GM19395 (cell line): ENCODE measurements around the gene CHI3L1.

Experiments used
- ATAC-seq: cut with Tn5 transposase; IDR thresholded peaks from one replicate; pipeline ENCODE4 v1.9.1; 2021; ENCODE audit warnings: mild to moderate bottlenecking, moderate library complexity; ENCODE audit not compliant: unreplicated experiment

Gene CHI3L1

DNA sequence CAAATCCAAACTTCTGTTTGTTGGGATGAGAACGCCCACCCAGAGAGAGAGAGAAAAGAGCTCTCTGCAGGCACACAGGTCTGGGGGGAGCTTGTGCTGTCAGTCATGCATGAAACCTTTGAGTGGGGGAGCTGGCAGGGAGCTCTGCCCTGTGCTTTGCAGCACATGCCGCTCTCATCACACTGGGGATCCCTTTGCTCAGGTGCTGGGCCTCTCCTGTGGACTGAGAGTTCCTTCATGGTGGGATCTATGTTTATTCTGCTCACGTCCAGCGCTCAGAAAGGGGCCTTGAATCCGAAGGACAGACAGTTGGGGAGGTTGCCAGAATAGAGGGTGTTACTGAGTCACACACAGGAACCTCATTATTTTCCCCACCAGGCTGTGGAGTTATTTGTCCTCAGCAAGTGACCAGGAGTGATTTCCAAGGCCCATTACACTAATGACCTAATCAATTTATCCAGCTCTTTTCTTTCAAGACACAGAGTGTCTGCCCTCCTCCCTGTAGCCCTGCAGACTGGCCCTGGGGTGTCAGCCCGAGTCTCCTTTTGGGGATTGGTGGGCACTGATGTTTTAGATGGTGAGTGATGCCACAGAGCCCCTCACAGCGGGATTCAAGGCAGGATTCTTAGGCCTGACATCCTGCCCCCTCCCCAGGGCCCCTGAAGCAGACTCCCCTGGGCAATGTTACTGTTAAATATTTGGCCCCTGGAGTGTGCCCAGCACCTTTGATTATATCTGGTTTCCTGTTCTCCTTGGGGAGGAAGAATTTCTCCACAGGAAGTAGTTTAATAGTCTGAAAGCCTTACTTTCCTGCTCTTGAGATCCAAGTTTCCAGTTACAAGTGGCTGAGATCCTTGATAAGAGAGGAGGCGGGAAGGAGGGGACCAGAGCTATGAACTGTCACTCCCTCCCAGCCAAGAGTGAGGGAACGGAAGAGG, 33.2 kb downstream of the CHI3L1 start:
- ATAC-seq = no peak

DNA sequence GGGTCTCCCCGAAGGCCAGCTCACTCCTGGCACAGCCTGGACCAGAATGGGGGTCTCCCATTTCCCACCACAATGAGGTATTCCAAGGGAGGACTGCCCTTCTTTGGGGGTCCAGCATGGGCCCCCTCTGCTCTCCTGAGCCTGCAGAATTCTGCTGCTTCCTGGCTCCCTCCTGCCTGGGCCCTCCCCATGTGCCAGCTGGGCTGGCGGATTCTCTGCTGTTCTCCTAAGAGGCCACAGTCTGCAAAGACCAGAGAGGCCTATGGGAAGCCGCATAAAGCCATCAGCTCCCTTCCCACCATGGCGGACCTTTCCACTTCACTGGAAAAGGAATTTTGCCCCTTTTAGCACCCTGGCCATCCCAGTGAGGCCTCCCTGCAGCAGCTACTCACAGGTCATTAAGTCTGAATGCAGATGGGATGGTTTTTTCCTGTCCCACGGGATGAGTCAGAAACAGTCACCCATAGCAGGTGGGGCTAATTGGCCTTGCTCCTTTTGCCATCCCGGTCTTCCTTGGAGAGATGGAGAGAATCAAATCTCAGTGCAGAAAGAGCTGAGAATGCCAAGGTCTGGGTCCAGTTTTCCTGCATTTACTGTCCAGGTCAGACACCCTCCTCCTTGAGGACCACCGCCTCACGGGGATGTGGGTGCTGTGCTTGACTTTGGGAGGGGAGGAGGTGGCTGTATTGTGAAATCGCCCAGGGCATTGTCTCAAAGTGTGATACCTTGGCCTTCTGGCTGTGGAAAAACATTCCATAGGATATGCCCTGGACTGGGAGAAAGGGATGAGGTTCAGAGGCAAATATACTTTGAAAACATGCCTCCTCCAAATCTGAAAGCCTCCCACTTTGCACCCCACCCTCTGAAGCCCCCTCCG, 34.1 kb downstream of the CHI3L1 start:
- no peak for ATAC-seq

DNA sequence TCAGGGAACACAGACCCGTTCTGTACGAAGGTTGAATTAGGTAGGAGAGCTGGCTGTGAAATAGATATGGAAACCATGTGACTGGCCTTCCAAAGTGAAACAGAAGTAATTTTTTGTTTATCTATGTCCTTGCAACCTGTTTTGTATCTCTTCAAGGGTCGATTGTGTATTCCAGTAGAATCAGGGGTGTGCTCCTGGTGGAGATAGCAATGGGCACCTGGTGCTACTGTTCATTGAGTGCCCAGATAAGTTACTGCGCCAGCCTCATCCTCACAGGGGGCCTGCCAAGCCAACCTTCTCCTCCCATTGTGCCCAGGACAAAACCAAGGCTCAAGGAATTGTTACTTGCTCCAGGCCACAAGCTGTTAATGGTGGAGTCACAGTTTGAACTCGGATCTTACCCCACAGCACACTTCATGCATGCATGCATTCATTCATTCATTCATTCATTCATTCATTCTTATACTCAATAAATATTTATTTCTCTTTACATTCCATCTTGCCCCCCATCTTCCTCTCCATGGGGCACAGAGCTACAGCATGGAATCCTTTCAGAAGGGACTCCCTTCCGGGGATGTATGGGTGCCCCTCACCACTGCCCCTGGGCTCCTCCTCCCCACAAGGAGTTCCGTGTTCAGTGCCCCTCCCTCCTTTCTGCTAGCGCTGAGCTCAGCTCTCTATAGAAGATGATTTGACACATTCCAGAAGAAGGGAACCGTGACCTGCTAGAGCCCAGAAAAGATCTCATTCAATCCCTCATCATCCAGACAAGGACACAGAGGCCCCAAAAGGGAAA, 34.9 kb downstream of the CHI3L1 start:
- no peak for ATAC-seq

DNA sequence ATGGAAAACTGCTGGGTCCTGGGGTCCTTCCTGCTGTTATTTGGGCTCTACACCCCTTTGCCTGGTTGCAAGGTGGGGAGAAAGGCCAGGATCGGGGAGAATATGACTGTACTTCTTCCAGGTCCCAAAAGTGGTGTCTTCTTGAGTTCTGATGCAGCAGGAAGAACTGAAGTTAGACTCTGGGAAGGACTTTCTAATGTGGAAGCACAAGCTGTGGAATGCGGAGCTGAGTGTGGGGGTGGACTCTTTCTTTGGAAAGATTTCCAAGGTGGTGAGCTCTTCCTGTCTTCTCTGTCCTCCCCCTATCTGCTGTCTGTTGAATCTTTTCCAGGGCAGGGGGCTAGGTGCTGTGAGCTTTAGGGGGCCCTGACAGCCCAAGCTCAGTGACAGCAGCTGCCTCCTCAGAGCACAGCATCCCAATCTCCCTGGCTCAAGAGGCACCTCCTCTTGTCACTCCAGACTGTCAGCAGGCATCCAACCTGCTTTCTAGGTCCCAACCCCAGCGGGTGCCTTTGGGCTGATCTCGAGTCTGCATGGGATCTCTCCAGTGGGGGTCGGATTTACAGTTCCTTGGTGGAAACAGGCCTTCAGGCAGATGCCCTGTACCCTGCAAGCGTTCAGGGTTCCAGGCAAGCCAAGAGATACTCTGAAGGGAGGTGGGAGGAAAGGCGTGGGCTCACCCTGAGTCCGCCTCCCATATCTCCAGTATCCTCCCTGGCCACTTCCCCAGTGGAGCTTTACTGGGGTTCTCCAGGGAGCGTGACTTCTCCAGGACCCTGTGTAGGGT, 35.8 kb downstream of the CHI3L1 start:
- no peak for ATAC-seq

DNA sequence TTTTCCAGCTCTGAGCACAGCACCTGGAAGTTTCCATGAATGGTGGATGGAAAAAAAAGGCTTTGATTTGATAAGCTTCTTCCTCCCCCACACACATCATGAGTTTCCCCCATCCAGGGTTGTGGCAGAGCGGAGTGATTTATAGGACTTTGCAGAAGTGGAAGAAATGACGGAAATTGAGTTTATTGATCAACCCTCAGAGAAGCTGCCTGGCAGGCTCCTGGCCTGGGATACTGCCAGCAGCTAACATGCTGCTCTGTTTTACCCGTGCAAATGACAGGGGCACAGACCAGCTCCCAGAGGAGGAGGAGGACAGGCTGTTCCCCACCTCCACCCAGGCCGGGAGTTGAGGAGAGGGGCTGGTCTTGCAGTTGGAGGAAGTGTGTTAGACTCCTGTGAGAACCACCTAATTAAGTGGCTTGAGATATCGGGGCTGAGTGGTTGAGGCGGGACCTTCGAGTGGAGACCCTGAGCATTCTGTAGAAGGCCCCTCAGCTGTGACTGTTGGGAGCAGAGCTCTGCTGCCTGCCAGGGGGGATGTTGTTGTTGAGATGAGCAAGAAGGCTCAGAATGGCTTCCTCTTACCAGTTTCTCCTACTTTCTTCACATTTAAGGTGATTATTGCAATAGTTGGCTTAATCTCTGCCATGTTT, 37.2 kb downstream of the CHI3L1 start:
- ATAC-seq = no peak

DNA sequence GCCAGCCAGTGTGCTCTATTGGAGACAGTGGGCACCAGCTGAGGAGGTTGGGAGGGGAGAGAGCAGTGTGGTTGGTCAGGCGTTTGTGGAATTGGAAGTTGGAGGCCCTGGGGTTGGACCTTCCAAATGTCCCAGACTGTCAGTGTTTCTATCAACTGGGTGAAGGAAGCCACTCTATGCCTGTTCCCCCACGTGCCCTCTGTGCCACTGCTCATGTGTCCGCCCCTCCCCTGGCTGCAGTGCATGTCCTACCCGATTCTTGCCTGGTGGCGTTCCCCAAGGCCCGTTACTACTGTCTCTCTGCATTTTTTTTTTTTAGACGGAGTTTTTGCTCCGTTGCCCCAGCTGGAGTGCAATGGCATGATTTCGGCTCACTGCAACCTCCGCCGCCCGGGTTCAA, 37.9 kb downstream of the CHI3L1 start:
- no peak for ATAC-seq

DNA sequence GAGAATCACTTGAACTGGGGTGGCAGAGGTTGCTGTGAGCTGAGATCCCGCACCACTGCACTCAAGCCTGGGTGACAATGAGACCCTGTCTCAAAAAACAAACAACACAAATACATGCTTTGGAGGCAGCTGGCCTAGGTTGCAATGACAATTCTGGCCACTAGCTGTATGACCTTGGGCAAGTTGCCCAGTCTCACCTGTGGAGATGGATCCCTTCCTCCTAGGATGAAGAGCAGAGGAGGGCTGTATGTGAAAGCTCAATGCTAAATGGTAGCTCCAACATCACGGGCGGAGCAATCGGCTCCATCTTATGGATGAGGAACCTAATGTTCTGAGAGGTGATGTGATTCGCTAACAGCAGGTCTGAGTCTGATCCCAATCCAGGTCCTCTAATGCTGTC, 38.4 kb downstream of the CHI3L1 start:
- no peak for ATAC-seq

DNA sequence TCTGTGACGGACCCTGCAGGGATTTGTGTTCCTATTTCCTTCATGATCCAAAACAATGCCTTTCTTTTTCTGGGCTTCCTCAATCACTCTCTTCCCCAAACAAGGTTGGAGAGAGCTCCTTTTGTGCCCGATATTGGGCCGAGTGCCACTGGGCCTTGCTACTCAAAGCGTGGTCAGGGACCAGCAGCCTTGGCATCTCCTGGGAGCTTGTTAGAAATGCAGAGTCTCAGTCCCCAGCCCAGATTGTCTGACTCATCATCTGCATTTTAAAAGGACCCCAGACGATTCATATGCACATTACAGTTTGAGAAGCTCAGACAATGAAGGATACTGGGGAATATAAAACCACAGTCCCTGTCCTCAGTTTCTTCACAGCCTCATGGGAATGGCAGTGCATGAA, 39.1 kb downstream of the CHI3L1 start:
- ATAC-seq = no peak

DNA sequence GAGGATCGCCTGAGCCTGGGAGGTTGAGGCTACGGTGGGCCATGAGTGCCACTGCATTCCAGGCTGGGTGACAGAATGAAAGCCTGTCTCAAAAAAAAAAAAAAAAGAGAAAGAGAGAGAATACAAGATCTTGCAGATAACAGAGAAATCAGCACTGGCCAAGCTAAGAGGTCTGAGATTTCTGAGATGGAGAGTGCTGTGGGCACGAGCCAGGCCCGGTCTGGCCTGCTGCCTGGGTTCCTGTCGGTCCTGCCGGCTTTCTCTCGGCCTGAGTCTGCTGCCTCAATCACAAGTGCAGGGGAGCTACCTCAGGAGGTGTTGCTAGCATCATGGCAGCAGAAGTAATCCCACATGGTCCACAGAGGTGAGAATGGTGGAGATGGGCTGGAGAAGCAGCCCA, 40.0 kb downstream of the CHI3L1 start:
- no peak for ATAC-seq

DNA sequence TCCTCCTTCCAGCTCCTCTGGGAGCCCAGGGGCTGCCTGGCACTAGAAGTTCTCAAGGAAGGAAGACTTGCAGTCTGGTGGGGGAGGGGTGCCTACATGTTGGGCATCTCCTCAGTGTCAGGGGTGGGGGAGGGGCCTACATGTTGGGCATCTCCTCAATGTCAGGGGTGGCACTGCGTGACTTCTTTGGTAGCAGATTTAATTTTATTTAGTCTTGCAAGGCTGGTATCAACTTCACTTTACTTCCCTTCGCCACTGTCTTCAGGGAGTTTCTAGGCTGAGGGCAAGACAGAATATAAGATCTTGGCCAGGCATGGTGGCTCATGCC, 40.5 kb downstream of the CHI3L1 start:
- no peak for ATAC-seq

DNA sequence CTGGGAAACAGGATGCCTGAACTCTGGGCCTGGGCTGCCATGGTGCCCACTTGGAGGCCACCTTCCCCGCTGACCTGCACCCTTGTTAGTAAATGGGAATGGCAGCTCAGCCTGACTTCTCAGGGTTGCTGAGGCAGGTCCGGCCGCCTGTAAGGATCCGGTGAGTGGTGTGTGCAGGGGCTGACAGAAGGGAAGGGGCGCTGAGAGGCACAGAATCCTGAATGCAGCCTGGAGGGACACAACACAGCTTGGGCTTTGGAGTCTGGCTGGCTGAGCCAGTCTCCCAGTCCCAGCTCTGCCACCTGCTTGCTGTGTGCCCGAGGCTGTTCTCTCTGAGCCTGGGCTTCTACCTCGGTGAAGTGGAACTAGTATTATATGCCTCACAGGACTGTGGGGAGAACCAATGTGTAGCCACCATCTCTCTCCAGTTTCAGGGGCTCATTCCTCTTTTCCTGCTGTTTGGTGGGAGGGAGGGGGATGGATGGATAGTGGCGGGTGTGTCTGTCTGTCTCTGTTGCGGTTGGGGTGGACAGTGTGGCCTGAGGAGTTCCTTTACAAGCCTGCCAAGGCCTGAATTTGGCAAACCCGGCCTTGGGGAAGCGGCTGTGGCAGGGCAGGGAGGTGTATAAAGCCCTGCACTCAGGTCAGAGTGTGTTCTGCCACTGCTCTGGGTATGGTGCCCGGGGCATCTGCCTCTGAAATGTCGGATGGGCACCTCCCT, 41.0 kb downstream of the CHI3L1 start:
- ATAC-seq = no peak

DNA sequence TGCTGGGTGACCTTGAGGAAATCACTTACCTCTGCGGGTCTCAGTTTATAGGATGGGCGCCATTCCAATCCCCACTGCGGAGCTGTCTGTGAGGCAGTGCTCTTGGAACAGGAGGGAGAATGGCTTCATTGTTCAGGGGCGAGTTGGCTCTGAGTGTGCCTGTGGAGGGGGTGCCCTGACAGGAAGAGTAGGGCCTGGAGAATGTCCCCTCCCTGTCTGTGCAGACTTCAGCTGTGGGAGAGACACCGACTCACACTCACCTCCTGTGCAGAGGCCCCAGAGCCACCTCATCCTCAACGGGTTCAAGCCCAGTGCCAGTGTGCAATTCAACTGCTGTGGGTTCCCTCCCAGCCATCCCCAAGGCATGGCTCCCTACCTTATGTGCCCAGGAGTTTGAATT, 41.8 kb downstream of the CHI3L1 start:
- ATAC-seq = no peak

DNA sequence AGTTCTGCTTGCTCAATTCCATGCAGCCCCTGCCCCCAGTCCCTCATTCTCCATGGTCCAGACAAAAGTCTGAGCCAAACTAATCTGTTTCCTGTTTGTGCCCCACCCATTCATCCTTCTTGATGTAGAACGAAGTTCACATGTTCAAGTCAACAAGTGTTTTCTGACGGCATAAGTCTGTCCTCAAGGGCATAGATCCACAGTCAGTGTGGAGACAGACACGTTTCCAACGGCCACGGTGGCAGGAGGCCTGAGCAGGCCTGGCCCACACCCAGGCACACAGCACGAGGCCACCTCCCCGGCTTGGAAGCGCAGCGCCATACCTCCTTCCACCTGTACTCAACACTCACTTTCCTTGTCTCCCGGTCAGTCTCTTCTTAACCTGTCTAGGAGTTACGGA, 42.9 kb downstream of the CHI3L1 start:
- no peak for ATAC-seq

DNA sequence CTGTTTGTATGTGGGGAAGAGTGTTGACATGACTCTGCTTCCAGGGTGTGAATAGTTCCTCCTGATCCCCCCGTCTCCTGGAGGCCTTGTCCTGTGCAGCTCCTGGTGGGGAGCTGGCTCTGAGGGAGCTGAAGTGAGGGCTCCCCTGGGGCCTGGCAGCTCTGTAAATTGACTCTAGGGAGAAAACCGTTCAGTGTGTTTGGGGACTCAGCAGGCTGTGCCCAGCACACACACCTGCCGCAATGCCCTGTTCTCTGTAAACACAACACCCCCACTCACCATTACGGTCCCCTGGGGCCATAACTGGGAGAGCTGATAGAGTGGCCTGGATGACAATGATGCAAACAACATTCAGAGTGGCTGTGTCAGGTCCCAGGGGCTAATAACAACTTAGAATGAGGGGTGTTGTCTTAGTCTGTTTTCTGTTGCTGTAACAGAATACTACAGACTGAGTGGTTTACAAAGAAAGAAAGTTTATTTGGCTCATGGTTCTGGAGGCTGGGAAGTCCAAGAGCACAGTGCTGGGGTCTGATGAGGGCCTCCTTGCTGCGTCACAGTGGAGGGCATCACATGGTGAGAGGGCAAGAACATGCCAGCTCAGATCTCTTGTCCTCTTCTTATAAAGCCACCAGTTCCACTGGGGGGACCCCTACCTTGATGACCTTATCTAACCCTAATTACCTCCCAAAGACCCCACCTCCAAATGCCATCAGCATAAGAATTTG, 43.7 kb downstream of the CHI3L1 start:
- ATAC-seq = no peak

DNA sequence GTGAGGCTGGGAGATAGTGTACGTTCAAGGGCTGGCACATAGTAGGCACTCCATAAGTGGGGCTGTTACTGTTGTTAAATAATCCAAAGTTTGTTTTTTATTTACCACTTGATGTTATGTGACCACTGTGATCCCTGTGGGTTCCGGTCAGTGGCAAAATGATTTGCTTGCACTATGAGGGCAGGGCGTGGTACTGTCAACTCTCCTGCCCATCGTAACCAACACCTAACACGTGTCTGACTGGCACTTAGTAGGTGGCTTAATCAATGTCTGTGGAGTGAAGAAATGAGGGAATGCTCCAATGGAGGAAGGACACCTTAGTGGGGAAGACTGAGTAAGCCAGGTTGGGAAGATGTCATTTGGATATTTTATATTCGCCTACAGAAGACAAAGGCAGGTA, 44.4 kb downstream of the CHI3L1 start:
- ATAC-seq = no peak

DNA sequence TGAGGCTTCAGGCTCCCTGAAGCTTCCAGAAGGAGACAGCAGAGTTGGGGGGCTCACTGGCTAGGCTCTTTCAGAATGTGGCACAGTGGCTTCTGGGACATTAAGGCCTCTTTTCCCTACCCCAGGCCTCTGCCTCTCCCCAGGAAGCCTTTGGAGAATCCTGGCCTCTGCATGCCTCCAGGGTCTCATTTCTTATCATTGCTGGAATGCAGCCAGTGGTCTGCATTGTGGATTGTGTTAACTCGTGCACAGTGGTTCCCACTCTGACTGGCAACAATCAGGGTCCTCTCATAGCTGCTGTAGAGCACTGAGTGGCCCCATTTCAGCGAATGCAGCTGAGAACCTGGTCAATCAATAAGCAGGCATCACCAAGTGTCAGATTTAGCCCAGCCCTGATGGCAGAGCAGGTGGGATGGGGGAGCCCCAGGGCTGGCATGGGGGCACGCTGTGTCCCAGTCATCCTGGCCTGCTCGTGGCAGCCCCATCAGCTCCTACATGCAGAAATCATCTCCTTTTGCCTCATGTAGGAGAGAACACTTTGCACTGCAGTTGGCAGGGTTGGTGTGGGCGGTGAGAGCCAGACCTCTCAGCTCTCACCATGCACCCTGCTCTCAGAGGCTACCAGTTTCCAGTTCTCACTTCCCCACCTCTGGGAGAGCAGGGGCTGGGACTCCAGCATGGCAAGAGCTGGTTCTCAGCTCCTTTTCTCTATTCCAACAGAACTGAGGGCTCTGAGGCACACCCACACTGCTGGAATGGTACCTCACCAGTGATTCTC, 45.6 kb downstream of the CHI3L1 start:
- ATAC-seq = no peak

DNA sequence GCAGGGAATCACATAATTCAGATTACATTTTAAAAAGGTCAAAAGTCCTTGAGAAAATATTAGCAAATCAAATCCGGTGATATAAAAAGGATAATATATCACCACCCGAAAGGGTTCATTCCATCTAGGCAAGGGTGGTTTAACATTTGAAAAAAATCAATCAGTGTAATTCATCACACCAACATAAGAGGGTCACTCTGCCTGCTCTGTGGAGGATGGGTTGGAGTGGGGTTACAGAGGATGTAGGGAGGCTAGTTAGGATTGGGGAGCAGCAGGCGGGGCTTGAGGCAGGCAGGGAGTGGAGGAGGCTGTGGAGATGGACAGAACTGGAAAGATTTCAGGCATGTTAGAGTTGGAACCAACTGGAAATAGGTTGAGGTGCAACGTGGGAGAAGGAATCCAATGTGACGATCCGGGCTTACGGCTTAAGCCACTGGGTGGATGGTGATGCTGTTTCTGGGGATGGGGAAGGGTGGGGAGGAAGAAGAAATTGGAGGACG, 46.5 kb downstream of the CHI3L1 start:
- no peak for ATAC-seq

DNA sequence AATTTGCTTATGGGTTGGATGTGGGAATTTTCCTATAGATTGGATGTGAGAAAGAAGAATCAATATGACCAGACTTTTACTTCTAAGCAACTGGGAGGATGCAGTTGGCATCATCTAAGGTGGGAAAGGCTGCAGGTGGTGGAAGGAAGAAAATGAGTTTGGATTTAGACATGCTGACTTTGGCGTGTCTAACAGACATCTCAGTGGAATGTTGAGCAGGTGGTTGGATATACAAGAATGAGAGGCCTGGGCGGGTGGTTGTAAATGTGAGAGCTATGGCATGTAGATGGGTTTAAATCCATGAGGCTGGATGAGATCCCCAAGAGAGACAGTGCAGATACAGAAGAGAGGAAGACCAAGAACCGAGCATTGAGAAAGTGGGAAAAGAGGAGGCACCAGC, 48.4 kb downstream of the CHI3L1 start:
- no peak for ATAC-seq
